ENCODE measurements around the gene ITGAE.
"Not testable (repeated sequence)": the region's sequence is repeated elsewhere in the genome, so short reads cannot be mapped to it uniquely, and the experiment has no call there.

ITGAE gene

DNA sequence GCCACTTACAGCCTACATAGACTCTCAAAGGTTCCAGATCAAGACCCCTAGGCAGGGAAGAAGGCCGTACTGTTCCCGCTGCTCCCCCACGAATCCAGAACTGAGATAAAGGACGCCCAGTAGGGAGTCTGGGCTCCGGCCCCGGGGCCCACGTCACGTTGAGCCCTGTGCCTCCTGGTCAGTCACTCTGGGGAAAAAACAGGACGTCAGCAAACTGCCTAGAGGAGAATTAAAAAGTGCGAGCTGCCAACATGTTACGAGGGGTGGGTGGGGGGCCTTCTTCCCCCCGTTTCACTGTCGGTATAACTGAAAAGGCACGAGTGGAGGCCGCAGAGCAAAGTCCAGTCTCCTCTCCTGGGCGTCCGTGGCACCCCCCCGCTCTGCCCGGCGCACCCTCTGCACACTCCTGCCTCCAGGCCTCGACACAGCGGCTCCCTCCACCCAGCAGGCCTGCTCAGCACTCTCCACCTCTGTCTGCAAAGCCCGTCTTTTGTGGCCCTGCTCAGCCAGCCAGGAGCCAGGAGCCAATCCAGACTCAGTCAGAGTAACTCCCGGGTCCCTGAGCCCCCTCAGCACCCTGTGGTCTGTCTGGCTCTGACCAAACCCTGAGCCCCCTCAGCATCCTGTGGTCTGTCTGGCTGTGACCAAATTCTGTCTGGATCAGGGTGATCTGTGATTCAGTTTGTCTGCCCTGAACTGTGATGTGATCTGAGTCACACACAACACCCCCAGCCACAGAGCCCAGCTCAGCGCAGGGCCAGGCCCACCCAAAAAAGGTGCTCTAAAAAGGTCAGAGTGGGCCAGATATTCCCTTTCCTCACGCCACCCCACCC lies 6.2 kb downstream of the ITGAE start:
- no peak for DNase-seq (ENCODE audit: low spot score)

DNA sequence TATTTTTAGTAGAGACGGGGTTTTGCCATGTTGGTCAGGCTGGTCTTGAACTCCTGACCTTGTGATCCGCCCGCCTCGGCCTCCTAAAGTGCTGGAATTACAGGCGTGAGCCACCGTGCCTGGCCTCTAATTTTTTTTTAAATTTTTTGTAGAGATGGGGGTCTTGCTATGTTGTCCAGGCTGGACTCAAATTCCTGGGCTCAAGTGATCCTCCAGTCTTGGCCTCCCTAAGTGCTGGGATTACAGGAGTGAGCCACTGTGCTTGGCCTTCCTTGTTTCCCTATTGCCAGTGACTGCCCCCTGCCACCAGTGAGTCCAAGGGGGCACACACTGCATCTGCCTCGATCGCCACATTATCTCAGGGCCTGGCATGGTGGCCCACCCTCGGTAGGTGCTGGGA lies 6.8 kb downstream of the ITGAE start:
- DNase-seq (ENCODE audit: low spot score): not testable (repeated sequence)

GRCh38 chr17:3793258-3793657 lies 7.7 kb downstream of the ITGAE start:
- DNase-seq (ENCODE audit: low spot score): not testable (repeated sequence)

- DNase-seq (ENCODE audit: low spot score): no peak
These were observed 8.5 kb downstream of the ITGAE start for GRCh38 chr17:3792481-3792880.

- no peak for DNase-seq (ENCODE audit: low spot score)
These were observed 12.8 kb downstream of the ITGAE start for GRCh38 chr17:3788200-3788599.

GRCh38 chr17:3785323-3785722 lies 15.7 kb downstream of the ITGAE start:
- DNase-seq (ENCODE audit: low spot score): not testable (repeated sequence)

GRCh38 chr17:3782751-3783150 lies 18.2 kb downstream of the ITGAE start:
- no peak for DNase-seq (ENCODE audit: low spot score)

GRCh38 chr17:3780986-3781385 lies 20.0 kb downstream of the ITGAE start:
- no peak for DNase-seq (ENCODE audit: low spot score)

DNA sequence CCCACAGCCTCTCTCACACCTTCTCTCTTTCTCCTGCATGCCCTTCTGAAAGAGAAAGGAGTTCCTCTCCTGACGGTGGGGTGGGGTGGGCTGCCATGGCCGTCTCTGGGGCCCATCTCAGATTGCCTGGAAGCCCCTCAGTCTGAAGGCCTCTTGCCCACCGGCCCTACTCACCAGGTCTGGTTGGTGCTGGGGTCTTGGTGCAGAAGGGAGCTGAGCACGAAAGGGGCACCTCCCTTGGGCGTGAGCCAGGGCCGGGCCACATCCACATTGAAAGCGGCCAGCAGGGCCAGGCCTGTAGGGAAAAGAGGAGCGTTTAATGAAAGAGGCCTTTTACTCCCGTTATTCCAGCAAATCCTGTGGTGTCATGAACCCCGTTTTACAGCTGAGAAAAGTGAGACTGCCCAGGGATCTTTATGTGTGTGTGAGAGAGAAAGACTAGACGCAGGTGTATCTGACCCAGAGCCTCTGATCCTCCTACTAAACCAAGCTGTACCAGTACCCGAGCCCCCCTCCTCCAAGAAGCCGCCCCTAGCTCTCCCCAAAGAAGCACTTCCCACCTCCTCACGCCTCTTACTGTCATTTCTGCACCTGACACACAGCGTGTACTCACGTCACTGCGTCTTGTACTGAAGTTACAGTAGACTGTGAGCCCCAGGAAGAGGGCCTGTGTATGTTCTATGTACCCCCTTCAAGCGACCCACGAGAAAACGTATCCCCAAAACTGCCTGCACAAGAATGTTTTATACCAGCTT lies 23.4 kb downstream of the ITGAE start:
- DNase-seq (ENCODE audit: low spot score): no peak

DNA sequence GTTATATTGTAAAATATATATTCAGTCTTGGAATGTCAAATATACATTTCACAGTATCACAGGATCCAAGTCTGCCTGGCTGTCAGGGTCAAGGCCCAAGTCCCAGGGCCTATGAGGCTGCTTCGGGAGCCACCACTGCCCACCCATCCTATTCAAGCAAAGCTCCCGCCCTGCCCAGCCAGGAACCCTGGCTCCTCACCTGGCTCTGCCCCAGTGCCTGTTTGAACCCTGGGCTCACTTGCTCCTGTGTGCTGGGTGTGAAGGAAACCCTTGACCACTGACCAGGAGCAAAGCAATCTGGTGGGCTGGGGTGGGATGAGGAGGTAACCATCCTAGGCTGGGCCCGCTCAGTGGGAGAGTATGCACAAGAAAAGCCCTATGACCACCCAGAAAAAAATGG lies 27.0 kb downstream of the ITGAE start:
- DNase-seq (ENCODE audit: low spot score): no peak

GRCh38 chr17:3773511-3773910 lies 27.5 kb downstream of the ITGAE start:
- no peak for DNase-seq (ENCODE audit: low spot score)

- DNase-seq (ENCODE audit: low spot score): no peak
These were observed 28.2 kb downstream of the ITGAE start for GRCh38 chr17:3772764-3773163.

- no peak for DNase-seq (ENCODE audit: low spot score)
These were observed 29.8 kb downstream of the ITGAE start for GRCh38 chr17:3771140-3771539.

- peak; percentile 20 for DNase-seq (ENCODE audit: low spot score)
These were observed 30.5 kb downstream of the ITGAE start for GRCh38 chr17:3770466-3770865.

- DNase-seq (ENCODE audit: low spot score): no peak
These were observed 32.2 kb downstream of the ITGAE start for GRCh38 chr17:3768769-3769168.

DNA sequence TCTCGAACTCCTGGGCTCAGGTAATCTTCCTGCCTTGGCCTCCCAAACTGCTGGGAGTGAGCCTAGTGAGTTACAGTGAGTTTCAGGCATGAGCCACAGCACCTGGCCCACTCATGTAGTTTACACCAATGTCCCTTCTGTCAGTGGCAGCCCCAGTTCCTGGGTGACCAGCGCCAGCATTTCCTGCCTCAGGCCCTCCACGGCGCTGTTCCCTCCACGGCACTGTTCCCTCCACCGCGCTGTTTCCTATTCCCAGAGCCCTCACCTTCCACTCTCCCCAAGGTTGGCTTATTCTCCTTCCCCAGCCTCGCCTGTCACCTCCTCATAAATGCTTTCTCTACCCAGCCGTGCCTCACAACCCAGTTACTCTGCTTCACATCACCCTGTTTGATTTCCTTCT lies 32.6 kb downstream of the ITGAE start:
- no peak for DNase-seq (ENCODE audit: low spot score)

DNA sequence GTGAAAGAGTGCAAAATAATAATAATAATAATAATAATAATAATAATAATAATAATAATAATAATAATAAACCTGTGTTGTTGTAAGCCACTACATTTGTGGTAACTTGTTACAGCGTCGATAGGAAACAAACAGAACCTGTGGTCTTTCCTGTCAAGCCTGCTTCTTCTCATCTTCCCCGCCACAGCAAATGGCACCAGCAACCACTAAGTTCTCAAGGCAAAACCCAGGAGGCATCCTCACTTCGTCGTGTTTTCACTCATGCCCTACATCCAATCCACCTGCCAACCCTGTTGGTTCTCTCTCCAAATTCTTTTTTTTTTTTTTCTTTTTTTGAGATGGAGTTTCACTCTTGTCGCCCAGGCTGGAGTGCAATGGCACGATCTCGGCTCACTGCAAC lies 34.2 kb downstream of the ITGAE start:
- no peak for DNase-seq (ENCODE audit: low spot score)

DNA sequence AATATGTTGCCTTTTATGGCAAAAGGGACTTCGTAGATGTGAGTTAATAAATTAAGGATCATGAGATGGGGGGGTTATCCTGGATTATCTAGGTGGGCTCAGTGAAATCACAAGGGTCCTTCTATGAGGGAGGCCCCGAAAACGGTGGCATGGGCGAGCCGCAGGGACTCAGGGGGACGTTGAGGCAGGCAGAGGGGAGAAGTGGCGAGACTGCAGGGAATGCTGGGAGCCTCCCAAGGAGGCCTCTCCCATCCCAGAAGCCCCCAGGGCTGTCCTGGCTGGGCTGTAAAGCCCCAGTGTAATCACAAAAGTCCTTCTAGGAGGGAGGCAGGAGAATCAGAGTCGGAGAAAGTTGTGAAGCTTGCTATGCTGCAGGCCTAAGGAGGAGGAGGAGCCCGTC lies 35.0 kb downstream of the ITGAE start:
- no peak for DNase-seq (ENCODE audit: low spot score)

- no peak for DNase-seq (ENCODE audit: low spot score)
These were observed 37.2 kb downstream of the ITGAE start for GRCh38 chr17:3763777-3764170.

- no peak for DNase-seq (ENCODE audit: low spot score)
These were observed 37.8 kb downstream of the ITGAE start for GRCh38 chr17:3762922-3763776.

GRCh38 chr17:3761918-3762380 lies 39.0 kb downstream of the ITGAE start:
- no peak for DNase-seq (ENCODE audit: low spot score)
